ENCODE results near the gene ASTN2. TPM values are rescaled to one million over a fixed set of nuclear protein-coding genes. Genes with fewer than 3 reads are reported as not detected.

Gene ASTN2
- polyA plus RNA-seq, 2 donors, result 0.26 to 0.35 TPM

DNA sequence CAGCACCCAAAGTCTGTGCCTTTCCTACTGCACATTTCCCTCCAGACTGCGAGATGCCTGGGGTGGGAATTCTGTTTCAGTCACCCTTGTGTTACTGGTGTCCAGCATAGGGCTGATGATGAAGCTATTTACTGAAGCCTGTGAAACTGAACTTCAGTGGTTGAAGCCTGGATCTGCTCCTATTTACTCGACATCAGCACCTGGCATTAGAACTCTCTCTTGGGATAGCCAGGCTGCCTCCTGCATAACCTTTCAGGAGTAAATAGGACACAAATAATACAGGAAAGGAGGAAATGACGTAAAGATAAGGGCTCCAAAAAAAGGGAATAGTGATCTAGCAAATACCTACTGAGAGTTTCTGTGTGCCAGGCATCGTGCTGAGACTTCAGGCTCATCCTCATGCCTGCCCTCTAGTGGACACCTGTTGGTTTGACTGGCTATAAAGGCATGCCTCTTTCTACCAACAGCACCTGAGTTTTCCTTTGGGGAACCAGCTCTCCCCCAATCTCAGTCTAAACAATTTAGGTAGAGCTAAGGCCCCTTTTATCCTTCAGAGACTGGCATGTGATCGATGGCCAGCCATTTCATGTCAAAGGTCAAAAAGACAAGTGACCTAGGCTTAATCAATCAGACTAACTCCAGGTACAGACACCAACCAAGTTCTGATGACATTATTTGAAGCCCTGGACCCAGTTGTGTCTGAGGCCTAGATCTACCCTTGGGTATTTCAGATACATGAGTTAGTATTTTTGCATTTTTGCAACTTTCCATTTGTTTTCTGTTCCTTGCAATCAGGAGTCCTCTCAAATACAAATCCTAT, 919.8 kb downstream of the ASTN2 start:
- no peaks in the 10 kb centered on the region for H3K36me3 ChIP-seq (ENCODE audit: control insufficient read depth in 2 of 2, insufficient read depth in 2 of 2, low read length in 1 of 2)
- no peaks in the 10 kb centered on the region for H3K4me1 ChIP-seq (ENCODE audit: control insufficient read depth in 2 of 2, insufficient read depth in 2 of 2, low read length in 1 of 2)
- no peaks in the 10 kb centered on the region for H3K27me3 ChIP-seq (ENCODE audit: control insufficient read depth in 1 of 2, insufficient read depth in 2 of 2, low read length in 2 of 2)
- no peaks in the 10 kb centered on the region for H3K9me3 ChIP-seq (ENCODE audit: control insufficient read depth in 2 of 2, insufficient read depth in 1 of 2, low read depth in 1 of 2, low read length in 1 of 2)
- H3K27ac ChIP-seq (ENCODE audit: low read depth in 2 of 2, low read length in 1 of 2), result no peak overlapping the region
- WGBS, 2 donors, result 60 to 72% methylated on average over 5 of the region's 5 CpGs
- no peak overlapping the region for H3K4me3 ChIP-seq (ENCODE audit: low read depth in 1 of 2, low read length in 2 of 2)

DNA sequence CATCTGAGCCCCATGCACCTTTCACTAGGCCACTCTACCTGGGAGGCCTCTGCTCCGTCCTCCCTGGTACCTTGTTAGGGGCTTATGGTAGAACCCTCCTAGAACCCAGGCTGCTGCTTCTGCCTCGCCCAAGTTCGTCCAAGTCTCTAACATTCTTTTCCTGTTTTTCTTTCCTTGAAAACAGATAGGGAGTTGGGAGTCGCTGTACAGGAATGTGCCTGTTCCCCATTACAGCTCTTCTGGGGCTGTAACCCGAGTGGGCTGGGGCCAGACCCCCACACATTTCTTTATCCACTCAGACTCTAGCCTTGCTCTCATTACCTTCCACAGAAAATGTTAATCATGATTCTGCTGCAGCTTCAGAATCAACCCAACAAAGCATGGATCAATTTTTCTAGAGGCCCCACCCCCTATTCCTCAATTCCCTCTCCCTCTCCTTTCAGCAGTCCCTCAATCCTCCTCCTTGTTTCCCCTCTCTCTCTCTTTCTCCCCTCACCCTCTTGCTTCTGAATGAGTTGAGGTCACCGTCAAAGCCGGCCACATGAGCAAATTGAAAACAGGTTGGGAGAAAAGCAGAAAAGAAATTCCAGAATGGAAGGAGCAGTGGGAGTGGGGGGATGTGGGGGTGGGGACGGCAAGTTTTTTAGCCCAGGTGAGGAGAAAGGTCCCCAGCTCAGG, 921.5 kb downstream of the ASTN2 start:
- H3K27ac ChIP-seq (ENCODE audit: low read depth in 2 of 2, low read length in 1 of 2), result no peak overlapping the region
- no peaks in the 10 kb centered on the region for H3K9me3 ChIP-seq (ENCODE audit: control insufficient read depth in 2 of 2, insufficient read depth in 1 of 2, low read depth in 1 of 2, low read length in 1 of 2)
- H3K36me3 ChIP-seq (ENCODE audit: control insufficient read depth in 2 of 2, insufficient read depth in 2 of 2, low read length in 1 of 2), result no peaks in the 10 kb centered on the region
- no peaks in the 10 kb centered on the region for H3K27me3 ChIP-seq (ENCODE audit: control insufficient read depth in 1 of 2, insufficient read depth in 2 of 2, low read length in 2 of 2)
- H3K4me3 ChIP-seq (ENCODE audit: low read depth in 1 of 2, low read length in 2 of 2), result no peak overlapping the region
- WGBS, 2 donors, result 78 to 89% methylated on average over 8 of the region's 8 CpGs
- H3K4me1 ChIP-seq (ENCODE audit: control insufficient read depth in 2 of 2, insufficient read depth in 2 of 2, low read length in 1 of 2), result no peaks in the 10 kb centered on the region

DNA sequence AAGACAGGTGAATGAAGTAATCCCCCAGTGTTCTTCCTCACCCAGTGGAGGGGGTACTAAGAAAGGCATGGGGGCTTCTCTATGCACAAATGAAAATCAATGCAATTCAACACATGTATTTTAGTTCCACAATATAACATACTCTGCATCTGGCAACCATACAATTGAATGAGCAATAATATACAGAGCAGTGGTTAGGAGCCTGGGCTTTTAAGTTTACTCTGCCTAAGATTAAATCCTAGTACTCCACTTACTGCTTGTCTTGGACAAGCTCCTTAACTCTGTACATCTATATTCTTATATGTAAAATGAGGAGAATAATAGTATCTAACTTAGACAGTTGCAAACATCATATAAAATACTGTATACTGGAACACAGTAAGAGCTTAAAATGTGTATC, 923.2 kb downstream of the ASTN2 start:
- H3K27me3 ChIP-seq (ENCODE audit: control insufficient read depth in 1 of 2, insufficient read depth in 2 of 2, low read length in 2 of 2), result no peaks in the 10 kb centered on the region
- H3K27ac ChIP-seq (ENCODE audit: low read depth in 2 of 2, low read length in 1 of 2), result no peak overlapping the region
- no peaks in the 10 kb centered on the region for H3K4me1 ChIP-seq (ENCODE audit: control insufficient read depth in 2 of 2, insufficient read depth in 2 of 2, low read length in 1 of 2)
- no peak overlapping the region for H3K4me3 ChIP-seq (ENCODE audit: low read depth in 1 of 2, low read length in 2 of 2)
- no peaks in the 10 kb centered on the region for H3K36me3 ChIP-seq (ENCODE audit: control insufficient read depth in 2 of 2, insufficient read depth in 2 of 2, low read length in 1 of 2)
- H3K9me3 ChIP-seq (ENCODE audit: control insufficient read depth in 2 of 2, insufficient read depth in 1 of 2, low read depth in 1 of 2, low read length in 1 of 2), result no peaks in the 10 kb centered on the region

DNA sequence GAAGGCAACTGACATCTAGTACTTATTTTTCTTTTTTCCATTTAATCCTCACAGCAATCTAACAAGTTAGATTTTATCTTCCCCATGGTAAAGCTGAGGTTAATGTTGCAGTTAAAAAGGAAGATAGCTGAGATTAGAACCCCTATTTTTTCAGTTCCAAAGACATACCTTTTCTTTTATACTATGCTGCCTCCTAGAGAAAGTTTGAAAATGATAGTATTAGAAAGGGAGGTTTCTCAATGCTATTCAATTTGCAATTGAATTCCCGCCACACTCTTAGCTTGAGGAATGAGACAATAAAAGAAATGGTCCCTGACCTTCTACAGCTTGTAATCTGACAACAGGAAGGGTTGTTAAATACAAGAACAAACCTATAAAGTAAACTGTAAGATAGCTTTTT, 923.6 kb downstream of the ASTN2 start:
- no peak overlapping the region for H3K4me3 ChIP-seq (ENCODE audit: low read depth in 1 of 2, low read length in 2 of 2)
- 76 to 78% methylated on average over 1 of the region's 1 CpG for WGBS, 2 donors

DNA sequence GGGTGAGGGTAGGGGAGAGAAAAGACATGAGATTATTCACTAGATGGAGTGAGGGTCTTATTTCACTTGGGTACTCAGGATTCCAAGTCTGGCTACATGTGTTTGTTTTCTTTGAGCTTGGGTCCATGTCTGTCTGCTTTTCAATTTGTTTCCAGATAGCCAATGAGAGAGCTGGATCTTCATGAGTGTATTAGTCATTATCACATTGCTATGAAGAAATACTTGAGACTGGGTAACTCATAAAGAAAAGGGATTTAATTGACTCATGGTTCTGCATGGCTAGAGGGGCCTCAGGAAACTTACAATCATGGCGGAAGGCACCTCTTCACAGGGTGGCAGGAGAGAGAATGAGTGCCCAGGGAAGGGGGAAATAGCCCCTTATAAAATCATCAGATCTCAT, 924.5 kb downstream of the ASTN2 start:
- no peak overlapping the region for H3K27ac ChIP-seq (ENCODE audit: low read depth in 2 of 2, low read length in 1 of 2)
- no peak overlapping the region for H3K4me3 ChIP-seq (ENCODE audit: low read depth in 1 of 2, low read length in 2 of 2)
- H3K36me3 ChIP-seq (ENCODE audit: control insufficient read depth in 2 of 2, insufficient read depth in 2 of 2, low read length in 1 of 2), result no peaks in the 10 kb centered on the region
- H3K4me1 ChIP-seq (ENCODE audit: control insufficient read depth in 2 of 2, insufficient read depth in 2 of 2, low read length in 1 of 2), result no peaks in the 10 kb centered on the region
- no peaks in the 10 kb centered on the region for H3K27me3 ChIP-seq (ENCODE audit: control insufficient read depth in 1 of 2, insufficient read depth in 2 of 2, low read length in 2 of 2)
- 95 to 98% methylated on average over 1 of the region's 1 CpG for WGBS, 2 donors
- no peaks in the 10 kb centered on the region for H3K9me3 ChIP-seq (ENCODE audit: control insufficient read depth in 2 of 2, insufficient read depth in 1 of 2, low read depth in 1 of 2, low read length in 1 of 2)

More for the DNA sequence above, 923.6 kb downstream of the ASTN2 start:
- Histone ChIP-seq H3K27me3 (ENCODE audit: control insufficient read depth in 1 of 2, insufficient read depth in 2 of 2, low read length in 2 of 2) (no peaks in the 10 kb centered on the region), H3K4me1 (ENCODE audit: control insufficient read depth in 2 of 2, insufficient read depth in 2 of 2, low read length in 1 of 2) (no peaks in the 10 kb centered on the region), H3K27ac (ENCODE audit: low read depth in 2 of 2, low read length in 1 of 2) (no peak overlapping the region), H3K9me3 (ENCODE audit: control insufficient read depth in 2 of 2, insufficient read depth in 1 of 2, low read depth in 1 of 2, low read length in 1 of 2) (no peaks in the 10 kb centered on the region), H3K36me3 (ENCODE audit: control insufficient read depth in 2 of 2, insufficient read depth in 2 of 2, low read length in 1 of 2) (no peaks in the 10 kb centered on the region)

DNA sequence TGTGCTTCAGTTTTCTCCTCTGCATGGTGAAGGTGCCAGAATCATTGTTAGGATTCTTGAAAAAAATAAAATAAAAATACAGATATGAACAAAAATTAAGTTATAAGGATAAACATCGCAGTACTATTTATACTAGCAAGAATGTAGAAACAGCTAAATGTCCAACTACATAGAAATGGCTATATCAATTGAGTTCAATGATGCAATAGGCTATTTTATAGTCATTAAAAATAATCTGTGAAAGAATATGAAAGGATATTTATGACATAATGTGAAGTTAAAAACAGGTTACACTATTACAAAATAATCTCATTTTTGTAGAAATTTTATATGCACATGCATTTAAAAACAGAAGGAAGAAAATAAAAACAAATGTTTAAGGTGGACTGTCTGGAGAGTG, 926.5 kb downstream of the ASTN2 start:
- Histone ChIP-seq H3K36me3 (ENCODE audit: control insufficient read depth in 2 of 2, insufficient read depth in 2 of 2, low read length in 1 of 2) (no peaks in the 10 kb centered on the region), H3K4me3 (ENCODE audit: low read depth in 1 of 2, low read length in 2 of 2) (no peak overlapping the region), H3K27me3 (ENCODE audit: control insufficient read depth in 1 of 2, insufficient read depth in 2 of 2, low read length in 2 of 2) (no peaks in the 10 kb centered on the region), H3K4me1 (ENCODE audit: control insufficient read depth in 2 of 2, insufficient read depth in 2 of 2, low read length in 1 of 2) (no peaks in the 10 kb centered on the region), H3K9me3 (ENCODE audit: control insufficient read depth in 2 of 2, insufficient read depth in 1 of 2, low read depth in 1 of 2, low read length in 1 of 2) (no peaks in the 10 kb centered on the region), H3K27ac (ENCODE audit: low read depth in 2 of 2, low read length in 1 of 2) (no peak overlapping the region)
- WGBS, 2 donors, result 96% methylated on average over 1 of the region's 1 CpG

DNA sequence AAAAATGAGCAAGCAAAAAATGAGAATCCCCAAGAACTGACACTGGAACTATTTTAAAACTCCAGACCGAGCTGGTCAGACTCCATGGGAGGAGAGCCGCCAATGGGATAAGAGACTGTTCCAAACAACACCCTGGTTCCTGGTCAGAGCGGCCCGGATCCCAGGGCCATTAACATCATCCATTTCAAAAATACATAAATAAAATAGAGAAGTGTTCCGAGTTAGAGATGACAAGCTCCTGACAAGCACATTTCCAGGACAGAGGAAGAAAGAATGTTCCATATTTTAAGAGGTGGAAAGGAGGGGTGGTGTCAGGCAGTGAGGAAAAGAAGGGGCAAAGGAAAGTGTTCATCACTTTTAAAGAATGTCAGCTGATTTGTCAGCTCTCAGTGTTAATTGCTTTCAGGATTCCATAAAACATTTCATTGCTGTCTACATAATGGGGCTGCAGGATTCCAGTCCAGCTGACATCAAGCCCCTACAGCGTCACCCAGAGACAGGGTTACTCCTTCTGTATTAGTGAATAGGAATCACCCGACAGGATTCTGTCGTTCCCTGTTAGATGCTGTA, 930.3 kb downstream of the ASTN2 start:
- Histone ChIP-seq H3K36me3 (ENCODE audit: control insufficient read depth in 2 of 2, insufficient read depth in 2 of 2, low read length in 1 of 2) (no peaks in the 10 kb centered on the region), H3K27me3 (ENCODE audit: control insufficient read depth in 1 of 2, insufficient read depth in 2 of 2, low read length in 2 of 2) (no peaks in the 10 kb centered on the region), H3K27ac (ENCODE audit: low read depth in 2 of 2, low read length in 1 of 2) (no peak overlapping the region), H3K4me1 (ENCODE audit: control insufficient read depth in 2 of 2, insufficient read depth in 2 of 2, low read length in 1 of 2) (peaks cover 0 to 4% of the 10 kb centered on the region in 2 donors), H3K9me3 (ENCODE audit: control insufficient read depth in 2 of 2, insufficient read depth in 1 of 2, low read depth in 1 of 2, low read length in 1 of 2) (no peaks in the 10 kb centered on the region), H3K4me3 (ENCODE audit: low read depth in 1 of 2, low read length in 2 of 2) (no peak overlapping the region)
- 81 to 83% methylated on average over 8 of the region's 8 CpGs for WGBS, 2 donors

DNA sequence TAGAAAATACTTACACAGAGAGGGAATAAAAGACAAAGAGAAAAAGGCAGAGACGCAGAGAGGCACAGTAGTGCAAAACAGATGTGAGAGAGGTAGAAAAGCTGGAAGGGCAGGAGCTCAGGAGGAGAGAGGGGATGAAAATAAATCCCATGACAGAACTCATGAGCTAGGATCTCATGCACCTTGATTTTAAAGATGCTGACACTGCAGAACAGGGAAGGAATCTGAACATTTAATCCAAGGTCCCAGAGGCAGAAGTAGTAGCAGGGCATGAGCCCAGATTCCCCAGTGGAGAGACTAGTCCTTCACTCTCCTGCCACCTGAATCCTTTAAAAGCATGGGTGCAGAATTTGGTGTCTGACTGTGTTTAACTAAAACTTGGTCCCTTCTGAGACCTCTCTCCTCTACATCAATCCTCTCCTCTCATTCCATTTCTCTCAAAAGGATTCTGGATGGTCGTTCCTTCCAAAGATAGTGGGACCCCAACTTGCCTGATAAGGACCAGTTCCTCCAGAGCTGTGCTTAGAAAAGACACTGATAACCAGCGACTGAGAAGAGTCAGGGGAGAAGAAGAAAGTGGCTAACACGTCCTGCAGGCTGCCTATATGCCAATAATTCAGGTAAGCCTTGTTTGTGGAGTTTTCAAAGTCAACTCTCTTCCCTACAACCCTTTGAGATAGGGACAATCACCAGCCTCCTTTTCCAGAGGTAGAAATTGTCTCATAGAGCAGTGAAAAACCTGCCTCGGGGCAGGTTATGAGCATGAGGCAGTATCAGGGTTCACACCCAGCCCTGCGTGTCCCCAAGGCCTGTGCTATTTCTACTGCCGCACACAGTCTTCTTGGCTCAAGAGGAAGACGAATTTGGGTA, 931.0 kb downstream of the ASTN2 start:
- WGBS, 2 donors, result 80 to 85% methylated on average over 8 of the region's 8 CpGs
- H3K4me3 ChIP-seq (ENCODE audit: low read depth in 1 of 2, low read length in 2 of 2), result no peak overlapping the region
- no peaks in the 10 kb centered on the region for H3K36me3 ChIP-seq (ENCODE audit: control insufficient read depth in 2 of 2, insufficient read depth in 2 of 2, low read length in 1 of 2)
- peaks cover 0 to 4% of the 10 kb centered on the region in 2 donors for H3K4me1 ChIP-seq (ENCODE audit: control insufficient read depth in 2 of 2, insufficient read depth in 2 of 2, low read length in 1 of 2)
- H3K27me3 ChIP-seq (ENCODE audit: control insufficient read depth in 1 of 2, insufficient read depth in 2 of 2, low read length in 2 of 2), result no peaks in the 10 kb centered on the region
- no peaks in the 10 kb centered on the region for H3K9me3 ChIP-seq (ENCODE audit: control insufficient read depth in 2 of 2, insufficient read depth in 1 of 2, low read depth in 1 of 2, low read length in 1 of 2)
- H3K27ac ChIP-seq (ENCODE audit: low read depth in 2 of 2, low read length in 1 of 2), result no peak overlapping the region

DNA sequence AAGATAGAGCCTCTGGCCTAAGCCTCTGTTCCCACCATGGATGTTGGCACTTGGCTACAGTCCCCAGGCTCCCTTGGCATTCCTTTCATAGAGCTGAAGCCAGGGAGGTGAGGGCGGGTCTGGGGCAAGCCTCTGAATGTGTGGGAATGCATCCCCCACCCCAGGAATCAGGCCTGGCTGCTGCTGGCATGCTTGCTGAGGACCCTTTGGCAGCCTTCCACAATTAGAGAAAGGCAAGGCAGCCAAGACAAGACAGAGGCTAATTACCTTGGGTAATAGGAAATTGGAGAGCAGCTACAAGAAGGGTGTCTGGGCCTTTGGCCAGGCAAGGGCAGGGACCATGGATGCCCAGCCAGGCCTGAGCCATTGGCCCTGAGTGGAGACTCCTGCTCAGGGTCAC, 932.1 kb downstream of the ASTN2 start:
- H3K36me3 ChIP-seq (ENCODE audit: control insufficient read depth in 2 of 2, insufficient read depth in 2 of 2, low read length in 1 of 2), result no peaks in the 10 kb centered on the region
- H3K9me3 ChIP-seq (ENCODE audit: control insufficient read depth in 2 of 2, insufficient read depth in 1 of 2, low read depth in 1 of 2, low read length in 1 of 2), result no peaks in the 10 kb centered on the region
- WGBS, 2 donors, result 78 to 94% methylated on average over 1 of the region's 1 CpG
- peaks cover 0 to 4% of the 10 kb centered on the region in 2 donors for H3K4me1 ChIP-seq (ENCODE audit: control insufficient read depth in 2 of 2, insufficient read depth in 2 of 2, low read length in 1 of 2)
- H3K27me3 ChIP-seq (ENCODE audit: control insufficient read depth in 1 of 2, insufficient read depth in 2 of 2, low read length in 2 of 2), result no peaks in the 10 kb centered on the region
- no peak overlapping the region for H3K4me3 ChIP-seq (ENCODE audit: low read depth in 1 of 2, low read length in 2 of 2)
- no peak overlapping the region for H3K27ac ChIP-seq (ENCODE audit: low read depth in 2 of 2, low read length in 1 of 2)

Measured in esophagus (tissue), 2 donors.